SU-DHL-6 (cell line): ENCODE results near the gene MICOS13.

Source experiments
- CTCF ChIP-seq: fragments of 200-600 bp; sonication (generic); IDR thresholded peaks from one replicate; pipeline ENCODE4 v1.5.1; 2017; ENCODE audit warnings: antibody characterized with exemption, mild to moderate bottlenecking, low read length, moderate library complexity; ENCODE audit not compliant: insufficient read depth, poor library complexity, severe bottlenecking
- EZH2phosphoT487 ChIP-seq: fragments of 200-600 bp; sonication (generic), shearing (Covaris generic); conservative IDR thresholded peaks from 2 replicates; pipeline ENCODE4 v1.6.1; 2018; ENCODE audit warnings: mild to moderate bottlenecking, antibody characterized with exemption, low read length, moderate library complexity, mixed read lengths

- no peak for TF ChIP-seq CTCF
- no peak for TF ChIP-seq EZH2phosphoT487
Measured at GRCh38 chr19:5677580-5677979, 2.7 kb downstream of the MICOS13 start.
